ENCODE data around the gene PLEKHG2.

PLEKHG2 gene

DNA sequence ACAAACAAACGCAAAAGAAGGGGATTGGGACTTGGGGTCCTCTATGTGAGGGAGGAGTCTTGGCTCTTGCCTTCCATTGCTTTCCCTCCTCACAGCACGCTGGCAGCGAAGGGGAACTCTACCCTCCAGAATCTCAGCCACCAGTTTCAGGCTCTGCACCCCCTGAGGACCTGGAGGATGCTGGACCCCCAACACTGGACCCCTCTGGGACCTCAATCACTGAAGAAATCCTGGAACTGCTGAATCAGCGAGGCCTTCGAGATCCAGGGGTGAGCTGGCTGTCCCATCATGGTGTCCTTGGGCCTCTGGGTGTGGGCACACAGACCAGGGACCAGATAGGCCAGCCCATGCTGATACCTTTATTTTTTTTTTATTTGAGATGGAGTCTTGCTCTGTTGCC lies 9.6 kb downstream of the PLEKHG2 start:
- DNase-seq (ENCODE audit: extremely low read depth, insufficient read length), result no peak
- no peaks in the 10 kb centered on the region for H3K27me3 ChIP-seq (replicated peaks; ENCODE audit: control insufficient read depth, insufficient read depth, low read length)
- TF ChIP-seq, protein P1, sequence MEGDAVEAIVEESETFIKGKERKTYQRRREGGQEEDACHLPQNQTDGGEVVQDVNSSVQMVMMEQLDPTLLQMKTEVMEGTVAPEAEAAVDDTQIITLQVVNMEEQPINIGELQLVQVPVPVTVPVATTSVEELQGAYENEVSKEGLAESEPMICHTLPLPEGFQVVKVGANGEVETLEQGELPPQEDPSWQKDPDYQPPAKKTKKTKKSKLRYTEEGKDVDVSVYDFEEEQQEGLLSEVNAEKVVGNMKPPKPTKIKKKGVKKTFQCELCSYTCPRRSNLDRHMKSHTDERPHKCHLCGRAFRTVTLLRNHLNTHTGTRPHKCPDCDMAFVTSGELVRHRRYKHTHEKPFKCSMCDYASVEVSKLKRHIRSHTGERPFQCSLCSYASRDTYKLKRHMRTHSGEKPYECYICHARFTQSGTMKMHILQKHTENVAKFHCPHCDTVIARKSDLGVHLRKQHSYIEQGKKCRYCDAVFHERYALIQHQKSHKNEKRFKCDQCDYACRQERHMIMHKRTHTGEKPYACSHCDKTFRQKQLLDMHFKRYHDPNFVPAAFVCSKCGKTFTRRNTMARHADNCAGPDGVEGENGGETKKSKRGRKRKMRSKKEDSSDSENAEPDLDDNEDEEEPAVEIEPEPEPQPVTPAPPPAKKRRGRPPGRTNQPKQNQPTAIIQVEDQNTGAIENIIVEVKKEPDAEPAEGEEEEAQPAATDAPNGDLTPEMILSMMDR (IDR thresholded peaks at IDR 0.05; ENCODE audit: insufficient read depth, low read length, poor library complexity, severe bottlenecking), result no peak
- H3K4me3 ChIP-seq (replicated peaks; ENCODE audit: low read depth, low read length), result no peak overlapping the region
- H3K36me3 ChIP-seq (ENCODE audit: control insufficient read depth, insufficient read depth, low read length), result peaks cover 36% of the 10 kb centered on the region

DNA sequence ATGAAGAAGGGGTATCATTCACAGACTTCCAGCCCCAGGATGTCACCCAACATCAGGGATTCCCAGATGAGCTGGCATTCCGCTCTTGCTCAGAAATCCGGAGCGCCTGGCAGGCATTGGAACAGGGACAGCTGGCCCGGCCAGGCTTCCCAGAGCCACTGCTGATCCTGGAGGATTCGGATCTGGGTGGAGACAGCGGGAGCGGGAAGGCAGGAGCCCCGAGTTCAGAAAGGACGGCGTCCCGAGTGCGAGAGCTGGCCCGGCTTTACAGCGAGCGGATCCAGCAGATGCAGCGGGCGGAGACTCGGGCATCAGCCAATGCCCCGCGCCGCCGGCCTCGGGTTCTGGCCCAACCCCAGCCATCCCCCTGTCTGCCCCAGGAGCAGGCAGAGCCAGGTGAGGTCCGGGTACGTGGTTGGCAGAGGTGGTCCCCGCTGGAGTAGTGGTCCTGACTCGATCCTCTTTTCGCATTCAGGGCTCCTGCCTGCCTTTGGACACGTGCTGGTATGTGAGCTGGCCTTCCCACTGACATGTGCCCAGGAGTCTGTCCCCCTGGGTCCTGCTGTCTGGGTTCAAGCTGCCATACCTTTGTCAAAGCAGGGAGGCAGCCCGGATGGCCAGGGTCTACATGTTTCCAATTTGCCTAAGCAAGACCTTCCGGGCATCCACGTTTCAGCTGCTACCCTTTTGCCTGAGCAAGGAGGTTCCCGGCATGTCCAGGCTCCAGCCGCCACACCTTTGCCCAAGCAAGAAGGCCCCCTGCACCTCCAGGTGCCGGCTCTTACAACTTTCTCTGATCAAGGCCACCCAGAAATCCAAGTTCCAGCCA lies 11.0 kb downstream of the PLEKHG2 start:
- no peak for DNase-seq (ENCODE audit: extremely low read depth, insufficient read length)
- peaks cover 31% of the 10 kb centered on the region for H3K36me3 ChIP-seq (ENCODE audit: control insufficient read depth, insufficient read depth, low read length)
- no peak overlapping the region for H3K4me3 ChIP-seq (replicated peaks; ENCODE audit: low read depth, low read length)
- TF ChIP-seq, protein P1 (IDR thresholded peaks at IDR 0.05; ENCODE audit: insufficient read depth, low read length, poor library complexity, severe bottlenecking), result no peak
- no peaks in the 10 kb centered on the region for H3K27me3 ChIP-seq (replicated peaks; ENCODE audit: control insufficient read depth, insufficient read depth, low read length)

DNA sequence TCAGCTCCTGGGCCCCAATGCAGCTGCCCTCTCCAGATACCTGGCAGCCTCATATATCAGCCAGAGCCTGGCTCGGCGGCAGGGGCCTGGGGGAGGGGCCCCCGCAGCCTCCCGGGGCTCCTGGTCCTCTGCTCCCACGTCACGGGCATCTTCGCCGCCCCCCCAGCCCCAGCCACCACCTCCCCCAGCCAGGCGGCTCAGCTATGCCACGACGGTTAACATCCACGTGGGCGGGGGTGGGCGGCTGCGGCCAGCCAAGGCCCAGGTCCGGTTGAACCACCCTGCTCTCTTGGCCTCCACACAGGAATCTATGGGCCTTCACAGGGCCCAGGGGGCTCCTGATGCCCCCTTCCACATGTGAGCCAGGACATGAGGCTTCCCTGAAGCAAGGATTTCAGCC lies 12.5 kb downstream of the PLEKHG2 start:
- H3K4me3 ChIP-seq (replicated peaks; ENCODE audit: low read depth, low read length), result no peak overlapping the region
- no peak for DNase-seq (ENCODE audit: extremely low read depth, insufficient read length)
- no peaks in the 10 kb centered on the region for H3K27me3 ChIP-seq (replicated peaks; ENCODE audit: control insufficient read depth, insufficient read depth, low read length)
- TF ChIP-seq, protein P1 (IDR thresholded peaks at IDR 0.05; ENCODE audit: insufficient read depth, low read length, poor library complexity, severe bottlenecking), result no peak
- H3K36me3 ChIP-seq (ENCODE audit: control insufficient read depth, insufficient read depth, low read length), result peaks cover 23% of the 10 kb centered on the region

DNA sequence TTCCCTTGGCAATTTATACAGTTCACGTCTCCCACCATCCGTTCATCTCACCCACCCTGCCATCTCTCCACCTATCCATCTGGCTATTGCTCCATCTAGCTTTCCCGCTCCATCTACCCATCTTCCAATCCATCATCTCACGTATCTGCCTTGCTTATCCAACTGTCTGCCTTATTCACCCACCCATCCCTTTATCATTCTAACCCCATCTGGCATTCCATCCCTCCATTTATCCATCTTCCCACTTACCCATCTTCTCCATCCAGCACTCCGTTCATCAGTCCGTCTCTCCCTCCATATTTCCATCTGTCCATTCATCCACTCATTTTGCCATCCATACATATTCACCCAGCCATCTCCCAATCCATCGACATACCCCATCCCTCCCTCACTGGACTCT lies 13.3 kb downstream of the PLEKHG2 start:
- H3K27me3 ChIP-seq (replicated peaks; ENCODE audit: control insufficient read depth, insufficient read depth, low read length), result no peaks in the 10 kb centered on the region
- TF ChIP-seq, protein P1 (IDR thresholded peaks at IDR 0.05; ENCODE audit: insufficient read depth, low read length, poor library complexity, severe bottlenecking), result no peak
- peaks cover 22% of the 10 kb centered on the region for H3K36me3 ChIP-seq (ENCODE audit: control insufficient read depth, insufficient read depth, low read length)
- no peak overlapping the region for H3K4me3 ChIP-seq (replicated peaks; ENCODE audit: low read depth, low read length)
- DNase-seq (ENCODE audit: extremely low read depth, insufficient read length), result no peak

DNA sequence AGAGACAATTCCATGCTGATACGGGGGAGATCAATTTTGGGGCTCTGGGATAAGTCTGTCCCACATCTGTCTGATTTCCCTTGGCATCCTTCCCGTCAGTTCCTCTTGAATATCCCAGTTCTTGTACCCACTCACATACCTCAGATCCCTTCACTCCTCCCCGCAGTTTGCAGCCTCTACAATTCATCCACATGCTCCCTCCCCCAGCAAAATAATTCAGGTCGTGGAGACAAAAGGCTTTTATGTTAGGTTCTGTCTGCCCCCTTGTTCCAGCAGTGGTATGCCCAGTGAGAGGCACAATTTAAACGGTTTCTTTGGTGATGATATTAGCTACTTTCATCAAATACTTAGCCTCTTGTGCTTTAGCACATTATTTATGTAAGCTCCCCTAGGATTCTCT lies 13.7 kb downstream of the PLEKHG2 start:
- TF ChIP-seq, protein P1 (IDR thresholded peaks at IDR 0.05; ENCODE audit: insufficient read depth, low read length, poor library complexity, severe bottlenecking), result no peak
- no peak for DNase-seq (ENCODE audit: extremely low read depth, insufficient read length)
- Histone ChIP-seq H3K36me3 (ENCODE audit: control insufficient read depth, insufficient read depth, low read length) (peaks cover 20% of the 10 kb centered on the region), H3K27me3 (replicated peaks; ENCODE audit: control insufficient read depth, insufficient read depth, low read length) (no peaks in the 10 kb centered on the region), H3K4me3 (replicated peaks; ENCODE audit: low read depth, low read length) (no peak overlapping the region)
